Neuronal stem cell (in vitro differentiated cells): ENCODE measurements around the gene ZBTB18.
A peak's percentile ranks its signal among the peaks of the same experiment; 100 is the strongest.

Source experiments
- DNase-seq: peaks from one replicate; pipeline ENCODE4 v3.0.0-alpha.2; 2013; ENCODE audit warnings: low spot score
- H2AFZ ChIP-seq: one replicate; pipeline ENCODE4 v1.6.1; 2013; ENCODE audit warnings: mild to moderate bottlenecking, low read length, inconsistent platforms
- H2AK5ac ChIP-seq: 2 replicates; pipeline ENCODE4 v1.6.1; 2013; ENCODE audit warnings: low read depth, mild to moderate bottlenecking, inconsistent platforms, low read length, moderate library complexity, mixed read lengths
- H2BK120ac ChIP-seq: 2 replicates; pipeline ENCODE4 v1.6.1; 2013; ENCODE audit warnings: low read depth, mild to moderate bottlenecking, inconsistent platforms, low read length, moderate library complexity, mixed read lengths
- H2BK12ac ChIP-seq: one replicate; pipeline ENCODE4 v1.6.1; 2013; ENCODE audit warnings: low read length, inconsistent platforms
- H2BK15ac ChIP-seq: 2 replicates; pipeline ENCODE4 v1.6.1; 2013; ENCODE audit warnings: mild to moderate bottlenecking, low read length, inconsistent platforms, mixed read lengths
- H2BK5ac ChIP-seq: one replicate; pipeline ENCODE4 v1.6.1; 2013; ENCODE audit warnings: inconsistent platforms, mild to moderate bottlenecking, low read length, moderate library complexity
- H3K14ac ChIP-seq: one replicate; pipeline ENCODE4 v1.6.1; 2013; ENCODE audit warnings: low read length, inconsistent platforms
- H3K18ac ChIP-seq: 2 replicates; pipeline ENCODE4 v1.6.1; 2013; ENCODE audit warnings: low read length, inconsistent platforms
- H3K23ac ChIP-seq: 2 replicates; pipeline ENCODE4 v1.6.1; 2013; ENCODE audit warnings: low read depth, mild to moderate bottlenecking, mixed read lengths, low read length, inconsistent platforms; ENCODE audit not compliant: poor library complexity
- H3K27ac ChIP-seq: replicated peaks from 3 replicates; pipeline ENCODE4 v1.5.1; 2013; ENCODE audit warnings: low read length, inconsistent platforms
- H3K27me3 ChIP-seq, 3 experiments: 2 replicates each; pipeline ENCODE4 v1.6.1; 2013; ENCODE audit warnings: low read length in 3 of 3, mild to moderate bottlenecking in 2 of 3, inconsistent platforms in 1 of 3, low read depth in 1 of 3, mixed read lengths in 1 of 3, moderate library complexity in 1 of 3; ENCODE audit not compliant: control insufficient read depth in 3 of 3, insufficient read depth in 3 of 3
- H3K36me3 ChIP-seq, 2 donors: replicated peaks in 1 of 2; 2 replicates each; pipeline ENCODE4 v1.6.1; 2013; ENCODE audit warnings: low read length in 2 of 2; ENCODE audit not compliant: control insufficient read depth in 2 of 2, insufficient read depth in 2 of 2
- H3K4ac ChIP-seq: 2 replicates; pipeline ENCODE4 v1.6.1; 2013; ENCODE audit warnings: inconsistent platforms, mild to moderate bottlenecking, low read length, moderate library complexity
- H3K4me1 ChIP-seq, 2 donors: 1 replicate in 1 of 2; 2 replicates in 1 of 2; pipeline ENCODE4 v1.6.1; 2013; ENCODE audit warnings: low read length in 2 of 2, low read depth in 1 of 2; ENCODE audit not compliant: control insufficient read depth in 2 of 2, insufficient read depth in 1 of 2
- H3K4me2 ChIP-seq: one replicate; pipeline ENCODE4 v1.6.1; 2013; ENCODE audit warnings: mild to moderate bottlenecking, low read length, inconsistent platforms; ENCODE audit not compliant: insufficient read depth, poor library complexity, severe bottlenecking
- H3K4me3 ChIP-seq, 2 donors: 2 replicates each; pipeline ENCODE4 v1.5.1; 2013; ENCODE audit warnings: low read length in 2 of 2, mild to moderate bottlenecking in 2 of 2, inconsistent platforms in 1 of 2, moderate library complexity in 1 of 2
- H3K79me1 ChIP-seq: one replicate; pipeline ENCODE4 v1.6.1; 2013; ENCODE audit warnings: low read depth, mild to moderate bottlenecking, inconsistent platforms, low read length, moderate library complexity
- H3K9ac ChIP-seq: one replicate; pipeline ENCODE4 v1.6.1; 2013; ENCODE audit warnings: mild to moderate bottlenecking, low read depth, low read length, inconsistent platforms; ENCODE audit not compliant: poor library complexity
- H3K9me3 ChIP-seq, 2 donors: replicated peaks in 1 of 2; 2 replicates each; pipeline versions ENCODE3 to v1.6.1; 2013; ENCODE audit warnings: low read length in 2 of 2, mild to moderate bottlenecking in 2 of 2, inconsistent platforms in 1 of 2, low read depth in 1 of 2, mixed read lengths in 1 of 2, moderate library complexity in 1 of 2; ENCODE audit not compliant: control insufficient read depth in 2 of 2, insufficient read depth in 1 of 2
- H4K8ac ChIP-seq: one replicate; pipeline ENCODE4 v1.6.1; 2013; ENCODE audit warnings: low read depth, mild to moderate bottlenecking, inconsistent platforms, low read length, moderate library complexity
- H4K91ac ChIP-seq: one replicate; pipeline ENCODE4 v1.6.1; 2013; ENCODE audit warnings: low read length, low read depth, mild to moderate bottlenecking, inconsistent platforms; ENCODE audit not compliant: poor library complexity
- whole genome bisulfite sequencing, 2 donors: extraction: QIAGEN DNeasy Blood & Tissue Kit; methylation state at CpG; one replicate each; pipeline ENCODE4 v1.1.7; 2013; ENCODE audit warnings: missing lambda C conversion rate in 2 of 2, mixed read lengths in 1 of 2; ENCODE audit not compliant: insufficient read length in 2 of 2, insufficient replicate concordance in 1 of 2; ENCODE audit errors: extremely low coverage in 2 of 2; 5-methylcytosine and 5-hydroxymethylcytosine counted together

Gene ZBTB18

DNA sequence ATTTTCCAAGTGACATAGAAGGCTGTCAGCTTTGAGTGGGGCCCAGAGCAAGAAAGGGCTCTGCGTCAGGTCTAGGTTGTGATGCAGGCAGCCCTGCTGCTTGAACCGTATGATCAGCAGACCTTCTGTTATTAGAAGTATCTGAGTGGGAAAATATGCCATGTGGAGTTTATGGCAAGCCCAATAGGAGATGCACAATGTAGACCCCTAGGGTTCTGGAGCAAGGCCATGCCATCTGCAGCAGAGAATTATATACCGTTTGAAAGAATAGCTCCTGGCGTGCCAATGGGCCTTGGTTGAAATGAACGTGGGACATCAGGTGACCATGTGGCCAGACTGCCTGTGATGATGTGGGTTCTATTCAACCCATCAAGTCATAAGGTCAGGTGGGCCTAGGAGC is 44.1 kb upstream of the ZBTB18 start:
- Histone ChIP-seq H4K8ac (no peak overlapping the region), H2BK120ac (no peak overlapping the region), H2AFZ (no peak overlapping the region), H2AK5ac (no peak overlapping the region), H2BK15ac (no peak overlapping the region), H3K23ac (no peak overlapping the region), H2BK12ac (no peak overlapping the region), H3K4me1 (peaks cover 3 to 7% of the 10 kb centered on the region in 2 donors), H3K36me3 (no peaks in the 10 kb centered on the region), H3K4me2 (no peak overlapping the region), H3K79me1 (no peaks in the 10 kb centered on the region), H3K27ac (no peak overlapping the region), H3K18ac (no peak overlapping the region), H3K14ac (no peak overlapping the region), H3K9me3 (peaks cover 0 to 3% of the 10 kb centered on the region in 2 donors), H3K4me3 (no peak overlapping the region), H2BK5ac (no peak overlapping the region), H3K9ac (no peak overlapping the region), H4K91ac (no peak overlapping the region), H3K27me3 (no peaks in the 10 kb centered on the region), H3K4ac (no peak overlapping the region)
- no peak for DNase-seq
- no CpG with 5 or more reads among the region's 5 CpGs for WGBS, 2 donors

DNA sequence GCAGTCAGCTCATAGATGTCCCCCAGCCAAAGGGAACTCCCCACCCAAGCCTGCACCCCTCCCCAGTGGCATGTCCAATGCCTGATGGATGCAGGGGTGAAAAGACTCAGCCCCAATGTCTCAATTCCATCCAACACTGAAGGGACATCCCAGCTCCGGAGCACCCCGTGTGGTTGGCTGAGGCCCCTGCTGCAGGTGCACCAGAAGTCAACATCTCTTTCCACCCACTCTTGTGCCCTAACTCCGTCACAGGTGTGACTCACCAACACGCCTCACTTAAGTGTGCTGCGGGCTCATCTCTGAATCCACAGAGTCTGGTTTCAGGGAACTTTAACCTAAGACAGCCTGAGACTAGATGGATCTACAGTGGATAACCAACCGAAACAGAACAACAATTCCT is 40.9 kb upstream of the ZBTB18 start:
- WGBS, 2 donors, result no CpG with 5 or more reads among the region's 6 CpGs
- H3K4ac ChIP-seq, result no peak overlapping the region
- no peak overlapping the region for H3K27ac ChIP-seq
- no peak overlapping the region for H4K91ac ChIP-seq
- H3K36me3 ChIP-seq, result no peaks in the 10 kb centered on the region
- H2BK12ac ChIP-seq, result no peak overlapping the region
- H3K14ac ChIP-seq, result no peak overlapping the region
- H3K4me2 ChIP-seq, result no peak overlapping the region
- no peaks in the 10 kb centered on the region for H3K9me3 ChIP-seq
- no peak overlapping the region for H3K23ac ChIP-seq
- H3K79me1 ChIP-seq, result no peaks in the 10 kb centered on the region
- no peaks in the 10 kb centered on the region for H3K27me3 ChIP-seq
- DNase-seq, result no peak
- H2BK5ac ChIP-seq, result no peak overlapping the region
- H4K8ac ChIP-seq, result no peak overlapping the region
- no peak overlapping the region for H3K4me3 ChIP-seq
- H2BK120ac ChIP-seq, result no peak overlapping the region
- H2BK15ac ChIP-seq, result no peak overlapping the region
- no peak overlapping the region for H2AFZ ChIP-seq
- H3K9ac ChIP-seq, result no peak overlapping the region
- no peak overlapping the region for H2AK5ac ChIP-seq
- peaks cover 5 to 7% of the 10 kb centered on the region in 2 donors for H3K4me1 ChIP-seq
- H3K18ac ChIP-seq, result no peak overlapping the region

DNA sequence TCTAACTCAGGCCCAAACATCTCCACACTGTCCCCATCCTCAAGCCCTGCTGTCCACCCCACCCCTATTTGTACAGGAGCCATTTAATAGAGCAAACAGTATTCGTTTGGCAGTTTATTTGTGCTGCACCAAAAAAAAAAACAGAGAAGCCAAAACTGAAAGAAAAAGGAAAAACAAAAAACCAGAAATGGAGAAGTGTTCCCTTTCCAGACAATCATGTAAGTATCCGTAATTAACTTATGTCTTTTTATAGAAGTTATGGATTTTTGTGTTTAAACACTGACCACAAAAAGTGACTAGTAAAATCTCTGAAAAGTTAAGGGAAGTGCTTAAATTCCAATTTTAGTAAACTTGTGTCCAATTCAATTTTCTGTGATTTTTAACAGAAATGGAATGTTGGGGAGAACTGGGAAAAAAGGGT is 40.4 kb upstream of the ZBTB18 start:
- no peak overlapping the region for H3K9ac ChIP-seq
- no peak overlapping the region for H2AK5ac ChIP-seq
- no peak overlapping the region for H2BK12ac ChIP-seq
- H3K4me2 ChIP-seq, result no peak overlapping the region
- no peak overlapping the region for H2BK5ac ChIP-seq
- no peak overlapping the region for H3K4me3 ChIP-seq
- no peak overlapping the region for H3K18ac ChIP-seq
- no peak for DNase-seq
- H3K79me1 ChIP-seq, result no peaks in the 10 kb centered on the region
- H2BK15ac ChIP-seq, result no peak overlapping the region
- no peak overlapping the region for H2AFZ ChIP-seq
- no peak overlapping the region for H3K27ac ChIP-seq
- H3K14ac ChIP-seq, result no peak overlapping the region
- H3K9me3 ChIP-seq, result no peaks in the 10 kb centered on the region
- no peak overlapping the region for H4K8ac ChIP-seq
- no peak overlapping the region for H3K23ac ChIP-seq
- H3K4me1 ChIP-seq, result peaks cover 5 to 7% of the 10 kb centered on the region in 2 donors
- no peaks in the 10 kb centered on the region for H3K36me3 ChIP-seq
- H3K4ac ChIP-seq, result no peak overlapping the region
- H4K91ac ChIP-seq, result no peak overlapping the region
- WGBS, 2 donors, result no CpG with 5 or more reads among the region's 2 CpGs
- H2BK120ac ChIP-seq, result no peak overlapping the region
- no peaks in the 10 kb centered on the region for H3K27me3 ChIP-seq

DNA sequence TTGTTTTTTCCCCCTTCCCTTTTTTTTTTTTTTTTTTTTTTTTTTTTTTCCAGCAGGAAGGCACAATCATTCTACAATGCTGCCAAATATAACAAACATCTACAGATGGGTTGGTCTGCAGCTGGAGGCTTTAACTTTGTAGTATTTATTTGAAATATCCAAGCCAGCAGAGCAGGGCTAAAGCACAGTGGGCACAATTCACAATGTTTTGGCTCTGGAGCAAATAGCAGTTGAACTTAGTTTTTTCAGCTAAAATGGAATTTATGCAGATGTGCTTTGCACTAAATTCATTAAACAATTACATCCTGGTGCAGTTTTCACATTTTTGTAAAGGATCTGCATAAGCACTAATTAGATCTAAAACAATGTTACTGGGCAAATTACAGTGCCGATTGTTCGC is 39.8 kb upstream of the ZBTB18 start:
- H4K8ac ChIP-seq, result no peak overlapping the region
- no peak overlapping the region for H4K91ac ChIP-seq
- no peaks in the 10 kb centered on the region for H3K36me3 ChIP-seq

More for the DNA sequence above, 39.8 kb upstream of the ZBTB18 start:
- H3K9ac ChIP-seq, result no peak overlapping the region
- no peak for DNase-seq
- no peaks in the 10 kb centered on the region for H3K9me3 ChIP-seq
- no peaks in the 10 kb centered on the region for H3K79me1 ChIP-seq
- H3K14ac ChIP-seq, result no peak overlapping the region
- no CpG with 5 or more reads among the region's 2 CpGs for WGBS, 2 donors
- no peak overlapping the region for H2BK120ac ChIP-seq
- no peak overlapping the region for H3K4ac ChIP-seq
- H3K18ac ChIP-seq, result no peak overlapping the region
- no peak overlapping the region for H2BK15ac ChIP-seq
- H3K27me3 ChIP-seq, result no peaks in the 10 kb centered on the region
- H2BK5ac ChIP-seq, result no peak overlapping the region
- peak overlapping the region in 1 of 2 donors; percentile 34 for H3K4me3 ChIP-seq
- H3K23ac ChIP-seq, result no peak overlapping the region
- no peak overlapping the region for H3K4me2 ChIP-seq
- peak overlapping the region; percentile 69 for H2AFZ ChIP-seq
- H2AK5ac ChIP-seq, result no peak overlapping the region
- no peak overlapping the region for H2BK12ac ChIP-seq
- H3K4me1 ChIP-seq, result peaks cover 5 to 7% of the 10 kb centered on the region in 2 donors
- H3K27ac ChIP-seq, result no peak overlapping the region
